ENCODE measurements around the gene NR5A2. TPM values are rescaled to one million over a fixed set of nuclear protein-coding genes. Genes with fewer than 3 reads are reported as not detected.

The NR5A2 gene
- total RNA-seq = 1 to 10 TPM in 3 of 4 donors, under 1 TPM in 1; 0.49 to 1.9 (median 1.3) TPM
- 10 to 100 TPM; 10.0 to 13.8 (median 12.7) TPM for polyA plus RNA-seq

DNA sequence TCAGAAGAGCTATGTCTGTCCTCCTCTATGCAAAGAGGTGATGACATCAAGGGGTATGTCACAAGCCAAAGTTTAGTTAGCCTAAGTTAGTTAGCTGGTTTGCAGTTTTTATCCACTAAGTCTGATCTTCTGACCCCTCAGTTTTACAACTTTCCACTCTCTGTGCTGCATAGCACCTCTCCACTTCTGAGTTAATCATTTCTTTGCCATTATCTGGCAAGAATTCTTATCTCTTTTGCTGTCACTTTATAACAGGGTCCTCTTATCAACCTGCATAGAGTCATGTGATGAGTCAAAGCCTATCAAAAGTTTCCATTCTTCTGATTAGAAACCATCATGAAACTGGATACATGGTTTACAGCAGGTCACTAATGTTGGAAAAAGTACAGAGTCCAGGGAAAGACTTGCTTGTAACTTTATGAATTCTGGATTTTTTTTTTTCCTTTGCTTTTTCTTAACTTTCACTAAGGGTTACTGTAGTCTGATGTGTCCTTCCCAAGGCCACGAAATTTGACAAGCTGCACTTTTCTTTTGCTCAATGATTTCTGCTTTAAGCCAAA is at the start of gene NR5A2:
Gene NR5A2, plus strand, starts transcription at position 447 of the 560 bp plus-strand sequence. CDS start 138 bp downstream, outside the sequence.
- H3K4me3 ChIP-seq = no peak within 1 kb of the TSS
- no peak within 1 kb of the TSS for H3K27ac ChIP-seq
- H3K4me1 ChIP-seq = peaks cover 0 to 16% (median 9%) of the 10 kb centered on the region in 4 donors
- no peaks in the 10 kb centered on the region for H3K9me3 ChIP-seq
- intact Hi-C loops (cut with DNase I) = no loop called here
- no peaks in the 10 kb centered on the region for H3K36me3 ChIP-seq
- no peak for TF ChIP-seq POLR2AphosphoS5 (IDR thresholded peaks at IDR 0.05)
- TF ChIP-seq, protein P1, sequence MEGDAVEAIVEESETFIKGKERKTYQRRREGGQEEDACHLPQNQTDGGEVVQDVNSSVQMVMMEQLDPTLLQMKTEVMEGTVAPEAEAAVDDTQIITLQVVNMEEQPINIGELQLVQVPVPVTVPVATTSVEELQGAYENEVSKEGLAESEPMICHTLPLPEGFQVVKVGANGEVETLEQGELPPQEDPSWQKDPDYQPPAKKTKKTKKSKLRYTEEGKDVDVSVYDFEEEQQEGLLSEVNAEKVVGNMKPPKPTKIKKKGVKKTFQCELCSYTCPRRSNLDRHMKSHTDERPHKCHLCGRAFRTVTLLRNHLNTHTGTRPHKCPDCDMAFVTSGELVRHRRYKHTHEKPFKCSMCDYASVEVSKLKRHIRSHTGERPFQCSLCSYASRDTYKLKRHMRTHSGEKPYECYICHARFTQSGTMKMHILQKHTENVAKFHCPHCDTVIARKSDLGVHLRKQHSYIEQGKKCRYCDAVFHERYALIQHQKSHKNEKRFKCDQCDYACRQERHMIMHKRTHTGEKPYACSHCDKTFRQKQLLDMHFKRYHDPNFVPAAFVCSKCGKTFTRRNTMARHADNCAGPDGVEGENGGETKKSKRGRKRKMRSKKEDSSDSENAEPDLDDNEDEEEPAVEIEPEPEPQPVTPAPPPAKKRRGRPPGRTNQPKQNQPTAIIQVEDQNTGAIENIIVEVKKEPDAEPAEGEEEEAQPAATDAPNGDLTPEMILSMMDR (IDR thresholded peaks at IDR 0.05) = no peak
- no peak for TF ChIP-seq EP300 (IDR thresholded peaks at IDR 0.05)
- TF ChIP-seq POLR2A (IDR thresholded peaks at IDR 0.05) = no peak
- DNase-seq = no peak
- 21 to 58% methylated on average over 1 of the region's 1 CpG for WGBS, 2 donors
- peaks cover 12 to 76% (median 20%) of the 10 kb centered on the region in 3 donors for H3K27me3 ChIP-seq

DNA sequence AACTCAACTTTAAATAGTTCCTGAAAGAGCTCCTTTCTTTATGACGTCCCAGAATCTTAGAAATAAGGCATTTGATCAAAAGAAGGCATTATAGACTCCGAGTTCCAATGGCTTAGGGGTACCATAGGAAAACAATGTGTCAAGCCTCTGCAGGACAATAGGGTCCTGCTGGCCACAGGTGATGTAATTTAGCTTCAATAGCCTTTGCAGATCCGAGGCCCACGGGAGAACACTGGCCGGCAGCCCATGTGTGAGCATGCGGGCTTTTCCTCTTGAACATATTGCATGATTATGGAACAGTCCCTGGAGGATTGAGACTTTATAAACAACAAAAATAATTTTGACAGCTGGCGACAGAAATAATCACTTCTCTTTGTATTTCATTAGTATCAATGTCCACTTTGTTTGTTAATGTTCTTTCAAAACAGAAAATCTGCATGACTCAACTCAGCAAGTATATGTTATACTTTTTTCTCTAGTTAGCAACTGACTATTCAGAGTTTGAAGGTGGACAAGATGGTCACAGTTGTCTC is 49.0 kb upstream of the NR5A2 start:
- Histone ChIP-seq H3K36me3 (no peaks in the 10 kb centered on the region), H3K27me3 (no peaks in the 10 kb centered on the region), H3K27ac (no peak overlapping the region), H3K4me3 (no peak overlapping the region), H3K4me1 (no peaks in the 10 kb centered on the region), H3K9me3 (no peaks in the 10 kb centered on the region)
- DNase-seq = no peak
- intact Hi-C loops (cut with DNase I) = no loop called here
- 77 to 79% methylated on average over 7 of the region's 7 CpGs for WGBS, 2 donors
- TF ChIP-seq POLR2AphosphoS5 (IDR thresholded peaks at IDR 0.05) = no peak
- TF ChIP-seq, protein P1 (IDR thresholded peaks at IDR 0.05) = no peak
- TF ChIP-seq EP300 (IDR thresholded peaks at IDR 0.05) = no peak
- no peak for TF ChIP-seq POLR2A (IDR thresholded peaks at IDR 0.05)

DNA sequence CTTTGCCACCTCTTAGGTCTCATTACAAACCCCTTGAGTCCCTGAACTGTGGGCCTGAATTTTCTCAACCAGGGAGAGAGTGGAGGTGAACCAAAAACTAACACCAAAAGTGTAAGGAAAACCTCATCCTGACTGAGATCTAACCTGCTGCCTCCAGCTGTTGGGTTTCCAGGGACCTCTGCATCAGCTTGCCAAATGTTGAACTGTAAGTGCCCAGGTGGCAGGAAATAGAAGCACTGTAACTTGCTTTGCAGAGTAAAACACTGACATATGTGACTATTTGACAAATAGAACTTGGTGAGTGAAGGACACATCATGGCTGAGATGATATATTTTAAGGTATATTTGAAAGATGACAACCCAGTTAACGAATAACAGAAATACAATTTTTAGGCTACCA is 48.4 kb upstream of the NR5A2 start:
- Histone ChIP-seq H3K4me1 (no peaks in the 10 kb centered on the region), H3K27me3 (no peaks in the 10 kb centered on the region), H3K36me3 (no peaks in the 10 kb centered on the region), H3K9me3 (no peaks in the 10 kb centered on the region), H3K27ac (no peak overlapping the region), H3K4me3 (no peak overlapping the region)
- WGBS, 2 donors = 76 to 90% methylated on average over 1 of the region's 1 CpG
- DNase-seq = no peak
- no peak for TF ChIP-seq POLR2A (IDR thresholded peaks at IDR 0.05)
- no peak for TF ChIP-seq POLR2AphosphoS5 (IDR thresholded peaks at IDR 0.05)
- TF ChIP-seq EP300 (IDR thresholded peaks at IDR 0.05) = no peak
- TF ChIP-seq, protein P1 (IDR thresholded peaks at IDR 0.05) = no peak
- intact Hi-C loops (cut with DNase I) = no loop called here

DNA sequence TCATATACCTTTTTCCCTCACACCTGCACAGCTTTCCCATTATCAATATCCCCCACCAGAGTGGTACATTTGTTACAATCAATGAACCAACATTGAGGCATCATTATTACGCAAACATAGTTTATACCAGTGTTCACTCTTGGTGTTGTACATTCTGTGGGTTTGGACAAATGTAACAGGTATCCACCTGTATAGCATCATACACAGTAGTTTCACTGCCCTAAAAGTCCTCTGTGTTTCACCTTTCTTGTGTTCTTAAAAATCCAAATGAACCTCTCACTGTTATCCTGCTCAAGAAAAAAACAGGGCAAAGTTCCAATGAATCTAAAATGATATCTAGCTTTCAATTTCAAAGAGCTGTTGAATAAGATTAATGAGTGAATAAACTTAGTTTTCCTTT is 45.9 kb upstream of the NR5A2 start:
- Histone ChIP-seq H3K27ac (no peak overlapping the region), H3K27me3 (no peaks in the 10 kb centered on the region), H3K4me1 (no peaks in the 10 kb centered on the region), H3K9me3 (no peaks in the 10 kb centered on the region), H3K36me3 (no peaks in the 10 kb centered on the region), H3K4me3 (no peak overlapping the region)
- DNase-seq = no peak
- TF ChIP-seq, protein P1 (IDR thresholded peaks at IDR 0.05) = no peak
- TF ChIP-seq POLR2A (IDR thresholded peaks at IDR 0.05) = no peak
- TF ChIP-seq EP300 (IDR thresholded peaks at IDR 0.05) = no peak
- no peak for TF ChIP-seq POLR2AphosphoS5 (IDR thresholded peaks at IDR 0.05)
- 97 to 99% methylated on average over 1 of the region's 1 CpG for WGBS, 2 donors
- intact Hi-C loops (cut with DNase I) = no loop called here
